Measurements from ENCODE around the gene RXRA.

DNA sequence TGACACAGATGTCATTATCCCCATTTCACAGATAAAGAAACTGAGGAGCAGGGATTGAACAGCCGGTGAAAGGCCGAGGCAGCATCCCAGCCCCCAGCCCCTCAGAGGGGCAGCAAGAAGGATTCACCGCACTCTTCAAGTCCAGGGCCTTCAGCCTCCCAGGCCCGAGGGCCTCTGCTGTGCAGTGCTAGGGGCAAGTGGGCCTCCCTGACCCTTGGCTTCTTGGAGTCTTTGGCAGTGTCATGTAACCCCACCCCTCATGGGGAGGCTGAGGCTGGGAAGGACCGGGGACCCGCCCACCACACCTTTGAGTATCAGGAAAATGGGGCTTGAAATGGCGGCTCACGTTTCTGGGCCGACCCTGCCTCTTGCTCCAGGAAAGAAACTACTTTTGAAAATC, 28.7 kb upstream of the RXRA start:
- TF ChIP-seq BHLHE40 (IDR thresholded peaks at IDR 0.05; ENCODE audit: borderline replicate concordance) (no peak), SP1 (IDR thresholded peaks at IDR 0.05) (no peak), TARDBP (IDR thresholded peaks at IDR 0.05) (no peak), NFRKB (IDR thresholded peaks at IDR 0.05) (no peak), ELF4 (IDR thresholded peaks at IDR 0.05) (no peak), FOXK2 (IDR thresholded peaks at IDR 0.05) (no peak), CTBP1 (IDR thresholded peaks at IDR 0.05; ENCODE audit: borderline replicate concordance) (no peak), HDGF (IDR thresholded peaks at IDR 0.05; ENCODE audit: borderline replicate concordance) (no peak), FOXM1 (IDR thresholded peaks at IDR 0.05; ENCODE audit: borderline replicate concordance) (no peak)
- TF ChIP-seq, protein P1, sequence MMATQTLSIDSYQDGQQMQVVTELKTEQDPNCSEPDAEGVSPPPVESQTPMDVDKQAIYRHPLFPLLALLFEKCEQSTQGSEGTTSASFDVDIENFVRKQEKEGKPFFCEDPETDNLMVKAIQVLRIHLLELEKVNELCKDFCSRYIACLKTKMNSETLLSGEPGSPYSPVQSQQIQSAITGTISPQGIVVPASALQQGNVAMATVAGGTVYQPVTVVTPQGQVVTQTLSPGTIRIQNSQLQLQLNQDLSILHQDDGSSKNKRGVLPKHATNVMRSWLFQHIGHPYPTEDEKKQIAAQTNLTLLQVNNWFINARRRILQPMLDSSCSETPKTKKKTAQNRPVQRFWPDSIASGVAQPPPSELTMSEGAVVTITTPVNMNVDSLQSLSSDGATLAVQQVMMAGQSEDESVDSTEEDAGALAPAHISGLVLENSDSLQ (IDR thresholded peaks at IDR 0.05): no peak
